Transverse colon (tissue), 4 donors: ENCODE data around the gene SMIM45.

Source experiments
- POLR2AphosphoS5 ChIP-seq, 3 donors: sonication (generic); formaldehyde crosslinking; IDR thresholded peaks; one replicate each; pipeline ENCODE4 v1.6.1; 2016; ENCODE audit warnings: antibody characterized with exemption in 3 of 3
- TF ChIP-seq, protein P1 (sequence below), 5 experiments: fragments of 200-600 bp in 3 of 5; fragments of 450-650 bp in 2 of 5; sonication (generic) in 3 of 5; IDR thresholded peaks; 1 replicate in 2 of 5; 2 replicates in 3 of 5; pipeline ENCODE4 v1.5.1; 2016 to 2017; ENCODE audit warnings: antibody characterized with exemption in 5 of 5, inconsistent platforms in 3 of 5, mild to moderate bottlenecking in 2 of 5, moderate library complexity in 1 of 5

DNA sequence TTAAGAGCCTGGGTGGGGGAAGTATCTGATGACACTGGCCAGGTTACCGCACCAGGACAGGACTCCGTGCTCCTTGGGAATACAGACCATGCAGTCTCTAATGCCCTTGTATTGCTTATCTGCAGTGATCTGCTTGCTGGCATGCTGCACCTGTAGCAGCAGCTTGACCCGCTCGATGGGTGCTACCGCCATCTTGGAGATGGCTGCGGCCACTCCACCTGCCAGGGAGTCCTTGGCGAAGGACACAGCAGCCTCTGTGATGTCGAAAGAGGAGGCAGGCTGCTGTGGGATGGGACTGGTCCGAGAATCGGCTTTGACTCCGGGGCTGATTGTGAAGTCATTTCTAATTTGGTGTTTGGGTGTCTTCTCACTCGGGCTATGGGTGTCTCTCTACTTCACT, 49.8 kb downstream of the SMIM45 start:
- TF ChIP-seq, protein P1, sequence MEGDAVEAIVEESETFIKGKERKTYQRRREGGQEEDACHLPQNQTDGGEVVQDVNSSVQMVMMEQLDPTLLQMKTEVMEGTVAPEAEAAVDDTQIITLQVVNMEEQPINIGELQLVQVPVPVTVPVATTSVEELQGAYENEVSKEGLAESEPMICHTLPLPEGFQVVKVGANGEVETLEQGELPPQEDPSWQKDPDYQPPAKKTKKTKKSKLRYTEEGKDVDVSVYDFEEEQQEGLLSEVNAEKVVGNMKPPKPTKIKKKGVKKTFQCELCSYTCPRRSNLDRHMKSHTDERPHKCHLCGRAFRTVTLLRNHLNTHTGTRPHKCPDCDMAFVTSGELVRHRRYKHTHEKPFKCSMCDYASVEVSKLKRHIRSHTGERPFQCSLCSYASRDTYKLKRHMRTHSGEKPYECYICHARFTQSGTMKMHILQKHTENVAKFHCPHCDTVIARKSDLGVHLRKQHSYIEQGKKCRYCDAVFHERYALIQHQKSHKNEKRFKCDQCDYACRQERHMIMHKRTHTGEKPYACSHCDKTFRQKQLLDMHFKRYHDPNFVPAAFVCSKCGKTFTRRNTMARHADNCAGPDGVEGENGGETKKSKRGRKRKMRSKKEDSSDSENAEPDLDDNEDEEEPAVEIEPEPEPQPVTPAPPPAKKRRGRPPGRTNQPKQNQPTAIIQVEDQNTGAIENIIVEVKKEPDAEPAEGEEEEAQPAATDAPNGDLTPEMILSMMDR (IDR thresholded peaks at IDR 0.05) = no peak
- TF ChIP-seq POLR2AphosphoS5 (IDR thresholded peaks at IDR 0.05) = no peak
